GM21367 (cell line): ENCODE measurements around the gene TRIM58.

ENCODE experiments used
- ATAC-seq: cut with Tn5 transposase; IDR thresholded peaks from one replicate; pipeline ENCODE4 v1.9.1; 2021; ENCODE audit not compliant: unreplicated experiment

TRIM58 gene

GRCh38 chr1:247857069-247857984, at the start of gene TRIM58:
TRIM58 (plus strand) TSS chr1:247857187; CDS start chr1:247857247, 60 bp downstream.
- peak; percentile 89 for ATAC-seq

- no peak for ATAC-seq
Measured at GRCh38 chr1:247812637-247813036, 44.4 kb upstream of the TRIM58 start.

GRCh38 chr1:247822060-247822459, 34.9 kb upstream of the TRIM58 start:
- ATAC-seq: no peak

- no peak for ATAC-seq
Measured at GRCh38 chr1:247824023-247824422, 33.0 kb upstream of the TRIM58 start, which contains the start of gene OR14A16. OR14A16 (minus strand) TSS chr1:247824119; CDS start chr1:247815729, 8,390 bp downstream.

- no peak for ATAC-seq
Measured at GRCh38 chr1:247825362-247825761, 31.6 kb upstream of the TRIM58 start.

- ATAC-seq: no peak
Measured at GRCh38 chr1:247829656-247830055, 27.3 kb upstream of the TRIM58 start.

- no peak for ATAC-seq
Measured at GRCh38 chr1:247833601-247834000, 23.4 kb upstream of the TRIM58 start.

- no peak for ATAC-seq
Measured at GRCh38 chr1:247840818-247841217, 16.2 kb upstream of the TRIM58 start.

GRCh38 chr1:247841796-247842195, 15.2 kb upstream of the TRIM58 start, which contains the start of gene OR11L1:
OR11L1 (minus strand) TSS chr1:247841896; CDS start chr1:247841896, 0 bp downstream.
- ATAC-seq: no peak

GRCh38 chr1:247843411-247843810, 13.6 kb upstream of the TRIM58 start:
- no peak for ATAC-seq

GRCh38 chr1:247845011-247845692, 11.8 kb upstream of the TRIM58 start:
- ATAC-seq: no peak

- ATAC-seq: no peak
Measured at GRCh38 chr1:247845693-247846017, 11.3 kb upstream of the TRIM58 start.

GRCh38 chr1:247848346-247848745, 8.6 kb upstream of the TRIM58 start:
- ATAC-seq: no peak

GRCh38 chr1:247849616-247850015, 7.4 kb upstream of the TRIM58 start:
- no peak for ATAC-seq

GRCh38 chr1:247854899-247855545, 2.0 kb upstream of the TRIM58 start:
- ATAC-seq: no peak

- ATAC-seq: no peak
Measured at GRCh38 chr1:247855911-247856310, 1.1 kb upstream of the TRIM58 start.

GRCh38 chr1:247857985-247858619, 1.1 kb downstream of the TRIM58 start:
- ATAC-seq: no peak

GRCh38 chr1:247862756-247863155, 5.8 kb downstream of the TRIM58 start:
- ATAC-seq: no peak

- ATAC-seq: no peak
Measured at GRCh38 chr1:247864644-247865043, 7.7 kb downstream of the TRIM58 start.

GRCh38 chr1:247865416-247865815, 8.4 kb downstream of the TRIM58 start:
- ATAC-seq: no peak

- ATAC-seq: no peak
Measured at GRCh38 chr1:247883346-247883745, 26.4 kb downstream of the TRIM58 start.
